Ovary (tissue), 3 donors: ENCODE results near the gene SLC9A7.

ENCODE experiments used
- POLR2A ChIP-seq: fragments of 450-650 bp; IDR thresholded peaks from one replicate; pipeline ENCODE4 v1.6.1; 2017; ENCODE audit warnings: antibody characterized with exemption, mild to moderate bottlenecking, moderate library complexity
- TF ChIP-seq, protein P1 (sequence below), 3 donors: fragments of 450-650 bp in 2 of 3; fragments of 200-600 bp in 1 of 3; IDR thresholded peaks; one replicate each; pipeline versions ENCODE4 v1.5.1 to v1.8.0; 2016 to 2022; ENCODE audit warnings: antibody characterized with exemption in 3 of 3, mild to moderate bottlenecking in 1 of 3
- donor health status: DM: no; HTN: no; CAD: no.

DNA sequence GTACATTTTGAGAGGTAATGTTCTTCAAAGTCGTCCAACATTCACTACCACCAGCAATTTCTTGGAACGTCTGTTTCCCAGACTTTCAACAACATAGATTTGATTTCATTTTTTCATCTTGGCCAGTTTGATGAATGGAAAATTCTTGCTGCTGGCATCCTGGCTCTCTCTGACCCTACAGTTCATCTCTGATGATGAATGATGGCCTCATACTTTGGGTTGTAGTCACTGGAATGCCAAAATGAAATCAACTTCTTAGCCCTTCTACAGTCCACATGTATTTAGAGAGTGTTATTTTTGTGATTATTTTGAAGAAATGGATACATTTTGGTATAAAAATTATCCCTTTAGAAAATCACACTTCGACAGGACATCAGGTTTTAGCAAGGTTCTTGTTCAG is 176.6 kb downstream of the SLC9A7 start:
- TF ChIP-seq, protein P1, sequence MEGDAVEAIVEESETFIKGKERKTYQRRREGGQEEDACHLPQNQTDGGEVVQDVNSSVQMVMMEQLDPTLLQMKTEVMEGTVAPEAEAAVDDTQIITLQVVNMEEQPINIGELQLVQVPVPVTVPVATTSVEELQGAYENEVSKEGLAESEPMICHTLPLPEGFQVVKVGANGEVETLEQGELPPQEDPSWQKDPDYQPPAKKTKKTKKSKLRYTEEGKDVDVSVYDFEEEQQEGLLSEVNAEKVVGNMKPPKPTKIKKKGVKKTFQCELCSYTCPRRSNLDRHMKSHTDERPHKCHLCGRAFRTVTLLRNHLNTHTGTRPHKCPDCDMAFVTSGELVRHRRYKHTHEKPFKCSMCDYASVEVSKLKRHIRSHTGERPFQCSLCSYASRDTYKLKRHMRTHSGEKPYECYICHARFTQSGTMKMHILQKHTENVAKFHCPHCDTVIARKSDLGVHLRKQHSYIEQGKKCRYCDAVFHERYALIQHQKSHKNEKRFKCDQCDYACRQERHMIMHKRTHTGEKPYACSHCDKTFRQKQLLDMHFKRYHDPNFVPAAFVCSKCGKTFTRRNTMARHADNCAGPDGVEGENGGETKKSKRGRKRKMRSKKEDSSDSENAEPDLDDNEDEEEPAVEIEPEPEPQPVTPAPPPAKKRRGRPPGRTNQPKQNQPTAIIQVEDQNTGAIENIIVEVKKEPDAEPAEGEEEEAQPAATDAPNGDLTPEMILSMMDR (IDR thresholded peaks at IDR 0.05), result no peak
- no peak for TF ChIP-seq POLR2A
